NB4 (cell line): Measurements from ENCODE around the gene MPC2.
A peak's percentile ranks its signal among the peaks of the same experiment; 100 is the strongest.

Source experiments
- DNase-seq: peaks from one replicate; pipeline ENCODE4 v3.0.0; 2010; ENCODE audit warnings: low read depth
- H3K4me3 ChIP-seq: one replicate; pipeline ENCODE4 v1.5.1; 2011; ENCODE audit warnings: mild to moderate bottlenecking, low read depth, low read length, moderate library complexity
- CTCF ChIP-seq: IDR thresholded peaks from one replicate; pipeline ENCODE4 v1.5.1; 2012; ENCODE audit warnings: low read depth, low read length
- MAX ChIP-seq: IDR thresholded peaks from 2 replicates; pipeline ENCODE4 v1.6.1; 2011; ENCODE audit warnings: low read depth, low read length
- MYC ChIP-seq: IDR thresholded peaks from 2 replicates; pipeline ENCODE4 v1.6.1; 2011; ENCODE audit warnings: low read depth, low read length
- POLR2A ChIP-seq: IDR thresholded peaks from 2 replicates; pipeline ENCODE4 v1.6.1; 2011; ENCODE audit warnings: mild to moderate bottlenecking; ENCODE audit not compliant: insufficient read length; ENCODE audit errors: extremely low read depth

The MPC2 gene

GRCh38 chr1:167936930-167937708, at the start of gene MPC2:
TSS of gene MPC2 (minus strand) at chr1:167937072. CDS start at chr1:167935841, 1,231 bp downstream.
- DNase-seq = peak; percentile 76
- H3K4me3 ChIP-seq = peak within 1 kb of the TSS; percentile 80
- TF ChIP-seq POLR2A = peak; percentile 30
- no peak for TF ChIP-seq MYC
- no peak for TF ChIP-seq CTCF
- TF ChIP-seq MAX = no peak

- TF ChIP-seq CTCF = no peak
- no peak for TF ChIP-seq MAX
- no peak for TF ChIP-seq MYC
- no peak for TF ChIP-seq POLR2A
- peak; percentile 4 for DNase-seq
- no peak overlapping the region for H3K4me3 ChIP-seq
Observed at GRCh38 chr1:167984886-167985489, 48.1 kb upstream of the MPC2 start.

DNA sequence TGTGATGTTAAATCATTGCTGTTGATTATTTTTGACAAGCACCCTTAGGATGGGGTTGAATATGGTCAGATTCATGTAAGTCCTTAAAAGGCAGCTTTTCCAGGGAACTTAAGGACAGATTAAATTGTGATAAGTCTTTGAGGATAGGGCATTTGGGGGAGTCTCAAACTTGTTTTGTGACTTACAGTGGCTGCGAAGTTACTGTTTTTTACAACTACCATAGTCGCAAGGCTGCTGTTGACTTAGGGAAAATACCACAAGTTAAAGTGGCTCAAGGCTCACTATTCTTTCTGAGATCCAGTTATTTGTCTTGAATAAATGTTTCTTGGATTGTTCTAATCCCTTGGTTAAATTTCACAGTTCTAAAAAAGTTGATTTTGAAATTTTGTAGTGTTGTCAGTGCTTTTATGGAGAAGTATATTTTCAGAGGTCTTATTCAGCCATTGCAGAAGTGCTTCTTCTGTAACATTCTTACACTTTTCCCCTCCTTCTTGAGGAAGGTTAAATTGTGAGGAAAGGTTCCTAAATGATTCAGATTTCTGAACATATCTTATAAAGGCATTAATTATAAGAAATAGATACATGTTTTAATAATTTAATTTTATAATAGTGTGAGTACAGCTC, 47.0 kb upstream of the MPC2 start:
- DNase-seq = no peak
- TF ChIP-seq POLR2A (no peak), MAX (no peak), CTCF (no peak), MYC (no peak)
- H3K4me3 ChIP-seq = no peak overlapping the region

DNA sequence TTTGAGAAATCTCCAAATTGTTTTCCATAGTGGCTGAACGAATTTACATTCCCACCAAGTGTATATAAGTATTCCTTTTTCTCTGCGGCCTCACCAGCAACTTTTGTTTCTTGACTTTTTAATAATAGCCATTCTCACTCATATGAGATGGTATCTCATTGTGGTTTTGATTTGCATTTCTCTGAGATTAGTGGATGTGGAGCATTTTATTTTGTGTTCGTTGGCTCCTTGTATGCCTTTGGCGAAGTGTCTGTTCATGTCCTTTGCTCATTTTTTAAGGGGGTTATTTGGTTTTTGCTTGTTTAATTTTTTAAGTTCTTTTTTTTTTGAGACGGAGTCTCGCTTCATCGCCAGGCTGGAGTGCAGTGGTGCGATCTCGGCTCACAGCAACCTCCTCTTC, 45.1 kb upstream of the MPC2 start:
- TF ChIP-seq MYC (no peak), MAX (no peak), CTCF (no peak), POLR2A (no peak)
- H3K4me3 ChIP-seq = no peak overlapping the region
- no peak for DNase-seq

GRCh38 chr1:167977245-167977644, 40.4 kb upstream of the MPC2 start:
- H3K4me3 ChIP-seq = no peak overlapping the region
- no peak for TF ChIP-seq POLR2A
- TF ChIP-seq MYC = no peak
- TF ChIP-seq MAX = no peak
- no peak for TF ChIP-seq CTCF
- DNase-seq = no peak
